K562 (cell line): ENCODE measurements around the gene ABCB4. TPM values are rescaled to one million over a fixed set of nuclear protein-coding genes. Genes with fewer than 3 reads are reported as not detected.

Experiments used
- CHD7 ChIP-seq: fragments of 200-600 bp; sonication (generic); IDR thresholded peaks from one replicate; pipeline ENCODE4 v1.6.1; 2012; ENCODE audit warnings: mild to moderate bottlenecking, low read depth, low read length, inconsistent platforms
- E2F6 ChIP-seq, 2 experiments: IDR thresholded peaks; 2 replicates each; pipeline ENCODE4 v1.6.1; 2011; ENCODE audit warnings: borderline replicate concordance in 1 of 2, control low read depth in 1 of 2, low read depth in 1 of 2, low read length in 1 of 2, mild to moderate bottlenecking in 1 of 2, mixed read lengths in 1 of 2, moderate library complexity in 1 of 2; ENCODE audit not compliant: insufficient read depth in 1 of 2, insufficient read length in 1 of 2, poor library complexity in 1 of 2, severe bottlenecking in 1 of 2; ENCODE audit errors: extremely low read depth in 1 of 2
- ELF4 ChIP-seq: fragments of 450-650 bp; formaldehyde crosslinking; IDR thresholded peaks from 2 replicates; pipeline ENCODE4 v1.4.0; 2022; ENCODE audit warnings: missing genetic modification characterization
- EP300 ChIP-seq: IDR thresholded peaks from 2 replicates; pipeline ENCODE4 v1.6.1; 2012; ENCODE audit warnings: low read length, improper control_type of control experiment
- KDM5B ChIP-seq: fragments of 200-600 bp; sonication (generic); IDR thresholded peaks from 2 replicates; pipeline ENCODE4 v1.6.1; 2012; ENCODE audit warnings: low read depth, mild to moderate bottlenecking, moderate library complexity, low read length, control low read depth, inconsistent platforms; ENCODE audit not compliant: insufficient replicate concordance
- MITF ChIP-seq: IDR thresholded peaks from 2 replicates; pipeline ENCODE4 v1.6.1; 2014; ENCODE audit warnings: antibody characterized with exemption
- POLR2AphosphoS2 ChIP-seq: IDR thresholded peaks from 2 replicates; pipeline ENCODE4 v1.6.1; 2012; ENCODE audit warnings: low read length, improper control_type of control experiment
- TAF7 ChIP-seq: fragments of 450-650 bp; IDR thresholded peaks from 2 replicates; pipeline ENCODE4 v1.6.1; 2016; ENCODE audit warnings: missing genetic modification characterization, missing compliant biosample characterization
- TBL1XR1 ChIP-seq, 2 experiments: IDR thresholded peaks; 2 replicates each; pipeline ENCODE4 v1.6.1; 2012; ENCODE audit warnings: improper control_type of control experiment in 2 of 2, low read length in 2 of 2, mild to moderate bottlenecking in 1 of 2
- ZNF253 ChIP-seq: fragments of 250-450 bp; sonication (Bioruptor Pico); conservative IDR thresholded peaks from 2 replicates; pipeline ENCODE4 v1.6.1; 2021; ENCODE audit warnings: mild to moderate bottlenecking
- ZNF277 ChIP-seq: fragments of 250-450 bp; sonication (Bioruptor Pico); IDR thresholded peaks from 2 replicates; pipeline ENCODE4 v1.8.0; 2022; ENCODE audit warnings: inconsistent platforms, mild to moderate bottlenecking, moderate library complexity, borderline replicate concordance
- polyA plus RNA-seq, 8 experiments: library from polyadenylated mRNA; depleted of rRNA in 4 of 8; stranded (reverse) in 5 of 8; unstranded in 3 of 8; fragments of >200 nt; fragmentation: Nextera tagmentation in 2 of 8; fragmentation: Illumina TruSeq in 1 of 8; extraction: Ambion mirVana in 2 of 8; extraction: Trizol in 1 of 8; gene quantifications; 2 replicates each; pipeline versions ENCODE4 v1.2.1 to v1.2.3, GENCODE V29; 2011 to 2014; ENCODE audit warnings: inconsistent platforms in 1 of 8, missing spikeins in 1 of 8
- total RNA-seq, 7 experiments: library from RNA; depleted of rRNA in 6 of 7; stranded (reverse); fragments of >200 nt in 6 of 7; fragmentation: Illumina TruSeq in 2 of 7; extraction: Trizol in 2 of 7; gene quantifications; 2 replicates each; pipeline versions ENCODE4 v1.2.1 to v1.2.3, GENCODE V29; 2011 to 2021; ENCODE audit warnings: low replicate concordance in 1 of 7

The ABCB4 gene
- total and polyA plus RNA-seq, 9 of the 15 experiments (the other 6 are each of a cell fraction or from before 2014, with no cell fraction given): 0.06 to 0.73 (median 0.40) TPM

GRCh38 chr7:87370660-87371180 is 104.8 kb downstream of the ABCB4 start (continued):
- TF ChIP-seq TBL1XR1 (IDR thresholded peaks at IDR 0.05; ENCODE audit: low read length in 2 of 2) (no peak), E2F6 (IDR thresholded peaks at IDR 0.05; ENCODE audit: borderline replicate concordance in 1 of 2, extremely low read depth in 1 of 2, insufficient read depth in 1 of 2, insufficient read length in 1 of 2, low read depth in 1 of 2, low read length in 1 of 2, poor library complexity in 1 of 2, severe bottlenecking in 1 of 2) (no peak), POLR2AphosphoS2 (no peak), ZNF253 (CRISPR knock-in tag) (no peak), CHD7 (no peak), MITF (no peak), ZNF277 (CRISPR knock-in tag) (no peak), TAF7 (tag) (no peak), ELF4 (no peak), KDM5B (no peak), EP300 (peak; percentile 43; the same call in 1 of the 2 replicates)
